Thyroid gland (tissue), 4 donors: ENCODE measurements around the gene PC. TPM values are rescaled to one million over a fixed set of nuclear protein-coding genes. Genes with fewer than 3 reads are reported as not detected.

ENCODE experiments used
- DNase-seq, 2 donors: peaks; one replicate each; pipeline ENCODE4 v3.0.0-alpha.2; 2019
- H3K27ac ChIP-seq, 3 donors: fragments of 200-600 bp; sonication (generic); 1 replicate in 2 of 3; 2 replicates in 1 of 3; pipeline ENCODE4 v1.5.1; 2016 to 2019; ENCODE audit warnings: mild to moderate bottlenecking in 1 of 3, moderate library complexity in 1 of 3
- H3K27me3 ChIP-seq: fragments of 200-600 bp; sonication (generic); one replicate; pipeline ENCODE4 v1.5.1; 2019
- H3K36me3 ChIP-seq, 2 donors: fragments of 200-600 bp; sonication (generic); one replicate each; pipeline ENCODE4 v1.5.1; 2016 to 2019
- H3K4me1 ChIP-seq, 2 donors: fragments of 200-600 bp; sonication (generic); one replicate each; pipeline ENCODE4 v1.5.1; 2017 to 2019
- H3K4me3 ChIP-seq, 3 donors: fragments of 200-600 bp; sonication (generic); replicated peaks in 1 of 3; 1 replicate in 2 of 3; 2 replicates in 1 of 3; pipeline ENCODE4 v1.5.1; 2016; ENCODE audit warnings: mild to moderate bottlenecking in 1 of 3
- H3K9me3 ChIP-seq: fragments of 200-600 bp; sonication (generic); one replicate; pipeline ENCODE4 v1.5.1; 2017
- POLR2A ChIP-seq, 2 donors: fragments of 450-650 bp; IDR thresholded peaks; one replicate each; pipeline ENCODE4 v1.6.1; 2017; ENCODE audit warnings: antibody characterized with exemption in 2 of 2, mild to moderate bottlenecking in 2 of 2, moderate library complexity in 1 of 2
- WGBS, 2 donors: methylation state at CpG; one replicate each; pipeline ENCODE4 v1.1.5; 2017; 5-methylcytosine and 5-hydroxymethylcytosine counted together
- intact Hi-C: fragments of 100-400 bp; cut with DNase I; formaldehyde crosslinking; loops from one replicate; pipeline ENCODE4 v1.15.1; 2023
- total RNA-seq, 4 donors: library from RNA; depleted of rRNA; stranded (reverse); fragments of >200 nt; gene quantifications; one replicate each; pipeline ENCODE4 v1.2.3, GENCODE V29; 2016
- TF ChIP-seq, protein P1 (sequence below), 6 experiments: fragments of 200-600 bp in 3 of 6; fragments of 450-650 bp in 3 of 6; sonication (generic) in 3 of 6; IDR thresholded peaks; one replicate each; pipeline ENCODE4 v1.5.1; 2016 to 2019; ENCODE audit warnings: antibody characterized with exemption in 6 of 6, mild to moderate bottlenecking in 2 of 6, inconsistent platforms in 1 of 6, moderate library complexity in 1 of 6

The PC gene
- total RNA-seq, 4 donors from 2014 or later: 5.4 to 34.3 (median 21.9) TPM

DNA sequence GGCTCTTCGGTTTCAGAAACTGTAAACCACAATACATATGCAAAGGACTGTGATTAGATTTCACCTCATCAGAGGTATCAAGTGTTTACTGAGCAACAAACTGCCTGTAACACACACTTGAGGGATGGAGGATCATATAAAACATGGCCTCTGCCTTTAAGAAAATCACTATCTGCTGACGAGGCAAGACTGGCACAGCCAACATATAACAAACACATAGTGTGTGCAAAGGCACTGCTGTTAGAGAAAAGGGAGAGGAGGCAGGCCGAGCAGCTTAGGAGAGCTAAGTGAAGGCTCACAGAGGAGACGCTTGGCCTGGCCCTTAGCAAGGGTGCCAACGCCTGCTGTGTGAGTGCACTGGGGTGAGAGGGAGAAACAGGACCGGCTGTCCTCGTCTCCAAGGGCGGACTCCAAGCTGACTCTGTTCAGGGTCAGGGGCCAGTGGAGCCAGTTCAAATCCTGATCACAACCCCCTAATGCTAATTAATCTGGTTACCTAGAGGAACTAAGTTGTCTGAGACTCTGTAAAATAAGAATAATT, 53.1 kb downstream of the PC start:
- Histone ChIP-seq H3K9me3 (no peaks in the 10 kb centered on the region), H3K4me3 (no peak overlapping the region), H3K27ac (no peak overlapping the region), H3K4me1 (peaks cover 8 to 9% of the 10 kb centered on the region in 2 donors), H3K36me3 (no peaks in the 10 kb centered on the region), H3K27me3 (no peaks in the 10 kb centered on the region)
- DNase-seq: no peak
- 82 to 87% methylated on average over 8 of the region's 8 CpGs for WGBS, 2 donors
- TF ChIP-seq POLR2A (IDR thresholded peaks at IDR 0.05): no peak
- TF ChIP-seq, protein P1, sequence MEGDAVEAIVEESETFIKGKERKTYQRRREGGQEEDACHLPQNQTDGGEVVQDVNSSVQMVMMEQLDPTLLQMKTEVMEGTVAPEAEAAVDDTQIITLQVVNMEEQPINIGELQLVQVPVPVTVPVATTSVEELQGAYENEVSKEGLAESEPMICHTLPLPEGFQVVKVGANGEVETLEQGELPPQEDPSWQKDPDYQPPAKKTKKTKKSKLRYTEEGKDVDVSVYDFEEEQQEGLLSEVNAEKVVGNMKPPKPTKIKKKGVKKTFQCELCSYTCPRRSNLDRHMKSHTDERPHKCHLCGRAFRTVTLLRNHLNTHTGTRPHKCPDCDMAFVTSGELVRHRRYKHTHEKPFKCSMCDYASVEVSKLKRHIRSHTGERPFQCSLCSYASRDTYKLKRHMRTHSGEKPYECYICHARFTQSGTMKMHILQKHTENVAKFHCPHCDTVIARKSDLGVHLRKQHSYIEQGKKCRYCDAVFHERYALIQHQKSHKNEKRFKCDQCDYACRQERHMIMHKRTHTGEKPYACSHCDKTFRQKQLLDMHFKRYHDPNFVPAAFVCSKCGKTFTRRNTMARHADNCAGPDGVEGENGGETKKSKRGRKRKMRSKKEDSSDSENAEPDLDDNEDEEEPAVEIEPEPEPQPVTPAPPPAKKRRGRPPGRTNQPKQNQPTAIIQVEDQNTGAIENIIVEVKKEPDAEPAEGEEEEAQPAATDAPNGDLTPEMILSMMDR (IDR thresholded peaks at IDR 0.05): no peak
- intact Hi-C loops: no loop called here

DNA sequence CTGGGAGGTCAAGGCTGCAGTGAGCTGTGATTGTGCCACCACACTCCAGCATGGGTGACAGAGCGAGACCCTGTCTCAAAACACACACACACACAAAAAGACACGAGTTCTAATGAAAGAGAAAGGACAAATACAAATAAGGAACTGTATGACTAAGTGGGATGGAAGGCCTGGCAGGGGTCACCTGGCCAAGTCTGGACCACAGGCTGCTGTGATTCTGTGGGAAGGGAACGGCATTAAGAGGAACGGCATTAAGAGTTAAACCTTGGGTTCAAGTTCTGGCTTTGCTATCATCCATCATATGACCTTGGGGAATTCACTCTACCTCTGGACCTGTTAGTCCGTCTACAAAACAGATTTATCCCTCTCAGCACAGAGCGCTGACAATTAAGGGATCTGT, 53.6 kb downstream of the PC start:
- TF ChIP-seq POLR2A (IDR thresholded peaks at IDR 0.05): no peak
- TF ChIP-seq, protein P1 (IDR thresholded peaks at IDR 0.05): no peak
- no peak overlapping the region for H3K27ac ChIP-seq
- no peak overlapping the region for H3K4me3 ChIP-seq
- no peaks in the 10 kb centered on the region for H3K9me3 ChIP-seq
- WGBS, 2 donors: 90 to 92% methylated on average over 6 of the region's 6 CpGs
- intact Hi-C loops: no loop called here
- H3K27me3 ChIP-seq: no peaks in the 10 kb centered on the region
- H3K36me3 ChIP-seq: no peaks in the 10 kb centered on the region
- DNase-seq: no peak
- H3K4me1 ChIP-seq: peaks cover 8 to 9% of the 10 kb centered on the region in 2 donors

DNA sequence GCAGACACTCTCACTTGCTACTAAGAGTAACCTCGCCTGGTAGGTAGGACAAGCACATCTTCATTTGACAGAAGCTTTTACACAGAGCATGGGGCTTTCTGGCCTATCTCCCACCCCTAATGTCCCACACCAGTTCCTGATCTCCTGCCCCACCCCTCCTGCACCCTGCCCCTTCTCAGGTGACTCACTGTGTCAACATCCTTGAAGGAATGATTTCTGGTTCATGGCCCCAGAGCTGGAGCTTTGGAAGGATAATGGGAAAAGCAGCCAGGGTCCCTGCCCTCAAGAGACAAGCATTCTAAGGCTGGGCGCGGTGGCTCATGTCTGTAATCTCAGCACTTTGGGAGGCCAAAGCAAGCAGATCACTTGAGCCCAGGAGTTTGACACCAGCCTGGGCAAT, 54.1 kb downstream of the PC start:
- DNase-seq: no peak
- no peak overlapping the region for H3K4me3 ChIP-seq
- TF ChIP-seq, protein P1 (IDR thresholded peaks at IDR 0.05): no peak
- no peak for TF ChIP-seq POLR2A (IDR thresholded peaks at IDR 0.05)
- no peaks in the 10 kb centered on the region for H3K9me3 ChIP-seq
- no peaks in the 10 kb centered on the region for H3K27me3 ChIP-seq
- H3K27ac ChIP-seq: no peak overlapping the region
- intact Hi-C loops: no loop called here
- no peaks in the 10 kb centered on the region for H3K36me3 ChIP-seq
- WGBS, 2 donors: 100% methylated on average over 3 of the region's 3 CpGs
- peaks cover 8 to 9% of the 10 kb centered on the region in 2 donors for H3K4me1 ChIP-seq

DNA sequence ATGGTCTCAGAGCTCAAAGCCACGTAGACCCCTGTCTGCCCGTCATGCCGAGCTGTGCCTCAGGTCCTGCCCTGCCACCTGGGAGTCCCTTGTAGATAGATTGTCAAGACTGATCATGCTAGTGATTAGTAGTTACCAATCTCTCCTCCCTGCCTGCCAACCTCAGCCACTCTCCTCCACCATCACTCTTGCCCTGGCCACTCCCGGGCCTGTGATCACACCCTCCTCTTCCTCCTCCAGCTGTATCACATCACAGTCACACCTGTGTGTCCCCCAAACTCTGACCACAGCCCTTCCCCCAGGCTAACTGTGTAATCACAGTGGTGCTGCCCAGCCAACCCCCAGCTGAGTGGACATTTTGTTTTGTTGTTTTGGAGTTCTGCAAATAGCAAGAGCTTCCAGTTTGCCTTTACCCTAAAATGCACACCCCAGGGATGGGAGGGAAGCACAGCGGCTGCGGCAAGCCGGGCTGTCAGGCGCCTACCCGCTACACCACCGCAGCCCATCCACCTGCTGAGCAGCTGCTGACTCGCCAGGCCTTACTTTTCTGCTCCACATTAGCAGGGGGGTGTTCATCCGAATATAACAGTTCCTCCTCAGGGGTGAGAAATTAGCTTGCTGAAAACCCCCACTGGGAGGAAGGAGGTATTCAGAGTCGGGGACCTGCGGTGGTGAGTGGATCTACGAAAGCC, 55.6 kb downstream of the PC start:
- DNase-seq: no peak
- H3K4me1 ChIP-seq: peaks cover 8 to 9% of the 10 kb centered on the region in 2 donors
- no peak for TF ChIP-seq POLR2A (IDR thresholded peaks at IDR 0.05)
- TF ChIP-seq, protein P1 (IDR thresholded peaks at IDR 0.05): no peak
- no peaks in the 10 kb centered on the region for H3K36me3 ChIP-seq
- H3K9me3 ChIP-seq: no peaks in the 10 kb centered on the region
- H3K27me3 ChIP-seq: no peaks in the 10 kb centered on the region
- WGBS, 2 donors: 86 to 90% methylated on average over 15 of the region's 15 CpGs
- H3K27ac ChIP-seq: no peak overlapping the region
- H3K4me3 ChIP-seq: no peak overlapping the region
- intact Hi-C loops: no loop called here

DNA sequence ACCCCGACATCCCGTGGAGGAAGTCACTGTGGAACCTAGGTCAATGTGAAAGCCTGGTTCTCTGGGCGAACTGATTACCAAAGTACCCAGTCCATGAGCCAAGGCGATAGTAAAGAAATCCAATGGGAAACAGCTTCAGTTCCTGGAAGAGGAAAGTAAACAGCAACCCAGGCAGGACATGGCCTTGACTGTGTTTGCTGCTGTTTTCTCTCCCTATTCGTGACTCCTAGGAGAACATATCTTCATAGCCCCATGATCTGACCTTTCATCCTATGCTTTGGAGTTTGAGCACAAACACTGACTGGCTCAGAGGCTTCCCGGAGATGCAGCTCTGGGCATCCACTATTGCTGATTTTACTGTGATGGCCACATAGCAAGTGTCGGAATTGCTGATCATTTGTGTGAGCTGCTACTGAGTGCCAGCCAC, 56.2 kb downstream of the PC start:
- 91 to 93% methylated on average over 7 of the region's 7 CpGs for WGBS, 2 donors
- Histone ChIP-seq H3K4me3 (no peak overlapping the region), H3K27ac (no peak overlapping the region), H3K9me3 (no peaks in the 10 kb centered on the region), H3K27me3 (no peaks in the 10 kb centered on the region), H3K4me1 (peaks cover 8% of the 10 kb centered on the region in 2 donors), H3K36me3 (no peaks in the 10 kb centered on the region)
- intact Hi-C loops: no loop called here
- TF ChIP-seq POLR2A (IDR thresholded peaks at IDR 0.05): no peak
- TF ChIP-seq, protein P1 (IDR thresholded peaks at IDR 0.05): no peak
- DNase-seq: no peak
